22Rv1 (cell line): Measurements from ENCODE around the gene RNU7-1.

Source experiments
- CTCF ChIP-seq: fragments of 450-650 bp; IDR thresholded peaks from 2 replicates; pipeline ENCODE4 v1.5.1; 2017; ENCODE audit warnings: mild to moderate bottlenecking
- ZFX ChIP-seq: fragments of 450-650 bp; IDR thresholded peaks from 2 replicates; pipeline ENCODE4 v1.6.1; 2017; ENCODE audit warnings: antibody characterized with exemption, borderline replicate concordance

GRCh38 chr12:6974180-6974579 is 30.6 kb downstream of the RNU7-1 start:
- TF ChIP-seq CTCF: no peak
- TF ChIP-seq ZFX: no peak
